Stimulated activated CD4-positive, alpha-beta T cell treated with anti-CD3 and anti-CD28 coated beads, Interleukin-1b, Interleukin-23, amount 100 ng/mL, for 48 hours (primary cell): ENCODE data around the gene DNPH1.

Source experiments
- DNase-seq: peaks from one replicate; pipeline ENCODE4 v3.0.0-alpha.2; 2020

The DNPH1 gene

DNA sequence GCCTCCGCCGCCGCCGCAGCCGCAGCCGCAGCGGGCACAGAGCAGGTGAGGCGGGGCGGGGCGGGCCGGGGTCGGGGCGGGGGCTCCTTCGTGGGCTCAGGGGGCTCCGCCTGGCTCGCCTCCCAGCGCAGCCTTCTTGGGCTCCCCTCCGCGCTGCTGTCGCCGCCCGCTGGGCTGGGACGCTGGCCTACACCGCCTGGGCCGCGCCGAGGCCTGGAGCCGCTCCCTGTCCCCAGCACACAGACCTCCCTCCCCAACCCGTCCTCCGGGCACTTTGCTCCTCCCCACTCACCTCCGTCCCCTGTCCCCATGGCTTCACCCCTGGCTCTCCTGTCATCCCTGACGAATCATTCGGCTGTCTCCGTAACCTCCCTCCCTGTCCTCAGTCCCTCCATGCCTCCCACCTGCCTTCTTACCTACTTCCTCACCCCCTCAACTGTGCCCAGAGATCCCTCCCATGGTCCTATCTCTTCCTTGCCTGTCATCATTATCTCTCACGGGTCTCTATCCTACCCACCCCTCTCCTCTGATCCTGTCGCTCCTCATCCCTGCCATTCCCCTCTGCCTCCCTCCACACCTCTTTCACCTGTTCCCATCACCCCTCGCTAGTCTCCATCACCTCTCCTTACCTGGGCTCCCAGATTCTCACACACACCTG, 14.5 kb upstream of the DNPH1 start:
- DNase-seq: no peak

DNA sequence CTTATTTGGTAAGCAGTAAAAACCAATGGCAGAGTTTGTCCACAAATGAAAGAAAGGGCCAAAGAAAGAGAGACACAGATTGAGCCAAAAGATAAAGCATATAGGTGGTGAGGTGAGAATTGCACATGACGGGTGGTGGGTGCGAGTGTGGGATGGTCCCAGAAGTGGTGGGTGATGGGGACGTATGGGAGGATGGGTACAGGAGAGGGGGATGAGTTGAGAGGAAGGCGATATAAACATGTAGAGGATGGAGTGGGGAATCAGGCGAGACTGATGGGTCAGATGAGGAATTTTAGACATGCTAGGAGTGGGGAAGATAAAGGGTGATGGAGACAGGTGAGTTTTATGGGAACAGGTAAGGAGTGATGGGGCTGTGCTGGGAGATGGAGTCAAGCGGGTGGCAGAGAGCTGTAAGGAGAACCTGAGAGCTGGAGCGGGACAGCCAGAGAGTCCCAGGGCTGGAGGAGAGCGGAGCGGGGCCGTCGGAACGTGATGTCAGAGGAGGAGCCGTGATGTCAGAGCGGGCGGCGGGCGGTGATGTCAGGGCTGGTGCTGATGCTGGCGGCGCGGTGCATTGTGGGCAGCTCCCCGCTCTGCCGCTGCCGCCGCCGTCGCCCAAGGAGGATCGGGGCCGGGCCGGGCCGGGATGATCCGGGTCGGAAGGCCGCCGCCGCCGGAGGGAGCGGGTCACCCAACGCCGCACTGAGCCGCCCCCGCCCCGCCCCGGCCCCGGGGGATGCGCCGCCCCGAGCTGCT, 13.8 kb upstream of the DNPH1 start, which contains the start of gene TTBK1:
TTBK1 (plus strand) TSS at position 574 of the 756 bp plus-strand sequence. CDS start 3,180 bp downstream, outside the sequence.
- DNase-seq: peak; percentile 43

DNA sequence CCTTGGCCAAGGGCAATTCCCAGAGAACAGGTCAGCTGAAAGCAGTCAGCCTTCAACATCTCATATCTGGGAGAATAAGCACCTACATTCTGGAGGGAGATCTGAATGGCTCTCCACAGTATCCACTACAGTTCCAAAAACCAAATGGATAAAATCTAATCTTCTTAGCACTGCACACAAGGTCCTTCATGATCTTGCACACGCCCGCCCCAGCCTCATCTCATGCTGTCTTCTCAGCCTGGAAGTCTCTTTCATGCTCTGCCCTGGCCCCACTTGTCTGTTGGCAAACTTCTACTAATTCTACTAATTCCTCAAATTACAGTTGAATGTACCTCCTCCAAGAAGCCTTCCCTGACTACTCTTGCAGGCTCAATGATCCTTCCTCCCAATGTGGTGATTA, 12.2 kb upstream of the DNPH1 start:
- no peak for DNase-seq

DNA sequence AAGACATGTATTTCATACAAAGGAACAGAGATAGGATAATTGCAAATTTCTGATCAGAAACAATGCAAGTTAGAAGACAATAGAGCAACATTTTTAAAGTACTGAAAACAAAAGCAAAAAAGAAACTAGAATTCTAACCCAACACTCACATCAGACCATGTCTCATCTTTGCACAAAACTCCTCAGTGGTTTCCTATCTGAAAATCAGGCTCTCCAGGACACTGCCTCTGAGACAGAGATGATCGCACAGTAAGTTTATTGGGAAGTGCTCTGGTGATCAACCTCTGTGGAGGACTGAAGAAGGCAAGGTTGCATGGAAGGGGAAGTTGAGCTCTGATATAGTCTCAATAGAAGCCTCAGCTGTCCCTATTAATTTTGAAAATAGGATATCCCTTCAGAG, 11.7 kb upstream of the DNPH1 start:
- no peak for DNase-seq

DNA sequence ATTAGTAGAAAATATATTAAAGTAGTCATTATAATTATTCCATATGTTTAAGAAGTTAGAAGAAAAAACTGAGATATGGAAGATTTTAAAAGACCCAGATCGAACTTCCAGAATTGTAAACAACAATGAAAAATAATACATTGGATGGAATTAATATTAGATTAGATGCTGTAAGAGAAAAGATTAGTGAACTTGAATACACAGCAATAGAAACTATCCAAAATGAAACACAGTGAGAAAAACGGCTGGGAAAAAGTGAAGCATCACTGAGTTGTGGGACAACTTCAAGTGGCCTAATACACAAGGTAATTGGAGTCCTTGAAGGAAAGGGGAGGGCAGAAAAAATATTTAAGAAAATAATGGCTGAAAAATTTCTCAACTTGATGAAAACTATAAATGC, 9.8 kb upstream of the DNPH1 start:
- no peak for DNase-seq

DNA sequence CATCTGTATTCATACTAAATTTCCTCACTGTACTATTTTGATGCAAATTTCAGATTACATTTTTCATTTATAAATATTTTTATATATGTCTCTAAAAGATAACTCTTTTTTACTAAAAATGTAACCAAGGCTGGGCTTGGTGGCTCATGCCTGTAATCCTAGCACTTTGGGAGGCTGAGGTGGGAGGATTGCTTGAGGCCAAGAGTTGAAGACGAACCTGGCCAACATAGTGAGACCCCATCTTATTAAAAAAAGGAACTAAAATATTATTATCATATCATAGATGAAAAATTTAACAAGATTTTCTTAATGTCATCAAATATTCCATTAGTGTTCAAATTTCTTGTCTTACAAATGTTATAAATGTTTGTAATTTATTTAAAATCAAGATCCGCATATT, 6.6 kb upstream of the DNPH1 start:
- no peak for DNase-seq

DNA sequence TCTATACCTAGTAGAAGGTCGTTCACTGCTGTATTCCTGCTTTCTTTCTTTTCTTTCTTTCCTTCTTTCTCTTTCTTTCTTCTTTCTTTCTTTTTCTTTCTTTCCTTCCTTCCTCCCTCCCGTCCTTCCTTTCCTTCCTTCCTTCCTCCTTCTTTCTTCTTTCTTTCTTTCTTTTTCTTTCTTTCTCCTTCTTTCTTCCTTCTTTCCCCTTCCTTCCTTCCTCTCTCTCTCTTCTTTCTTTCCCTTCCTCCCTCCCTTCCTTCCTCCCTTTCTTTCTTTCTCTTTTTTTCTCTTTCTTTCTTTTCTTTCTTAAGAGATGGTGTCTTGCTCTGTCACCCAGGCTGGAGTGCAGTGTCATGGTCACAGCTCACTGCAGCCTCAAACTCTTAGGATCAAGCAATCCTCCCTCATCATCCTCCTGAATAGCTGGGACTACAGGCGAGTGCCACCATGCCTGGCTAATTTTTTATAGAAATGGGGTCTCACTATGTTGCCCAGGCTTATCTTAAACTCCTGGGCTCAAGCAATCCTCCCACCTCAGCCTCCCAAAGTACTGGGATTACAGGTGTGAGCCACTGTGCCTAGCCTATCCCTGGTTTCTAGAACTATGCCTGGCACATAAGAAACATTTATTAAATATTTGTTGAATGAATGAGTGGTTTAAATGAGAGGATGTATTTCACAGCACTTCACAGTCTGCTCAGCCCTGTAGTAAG, 2.6 kb upstream of the DNPH1 start:
- DNase-seq: no peak

DNA sequence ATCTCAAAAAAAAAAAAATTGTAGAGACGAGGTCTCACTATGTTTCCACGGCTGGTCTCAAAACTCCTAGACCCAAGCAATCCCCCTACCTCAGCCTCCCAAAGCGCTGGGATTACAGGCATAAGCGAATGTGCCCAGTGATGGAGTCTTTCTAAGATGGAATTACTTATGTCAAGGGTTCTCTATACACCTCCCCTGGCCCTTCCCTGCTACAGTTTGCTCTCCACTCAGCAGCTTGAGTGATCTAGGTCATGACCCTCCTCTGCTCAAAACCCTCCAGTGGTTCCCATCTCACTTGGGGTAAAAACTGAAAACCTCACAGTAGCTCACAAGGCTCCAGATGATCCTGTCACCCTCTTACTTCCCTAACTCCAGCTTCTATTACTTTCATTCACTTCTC, 1.8 kb upstream of the DNPH1 start:
- DNase-seq: no peak

DNA sequence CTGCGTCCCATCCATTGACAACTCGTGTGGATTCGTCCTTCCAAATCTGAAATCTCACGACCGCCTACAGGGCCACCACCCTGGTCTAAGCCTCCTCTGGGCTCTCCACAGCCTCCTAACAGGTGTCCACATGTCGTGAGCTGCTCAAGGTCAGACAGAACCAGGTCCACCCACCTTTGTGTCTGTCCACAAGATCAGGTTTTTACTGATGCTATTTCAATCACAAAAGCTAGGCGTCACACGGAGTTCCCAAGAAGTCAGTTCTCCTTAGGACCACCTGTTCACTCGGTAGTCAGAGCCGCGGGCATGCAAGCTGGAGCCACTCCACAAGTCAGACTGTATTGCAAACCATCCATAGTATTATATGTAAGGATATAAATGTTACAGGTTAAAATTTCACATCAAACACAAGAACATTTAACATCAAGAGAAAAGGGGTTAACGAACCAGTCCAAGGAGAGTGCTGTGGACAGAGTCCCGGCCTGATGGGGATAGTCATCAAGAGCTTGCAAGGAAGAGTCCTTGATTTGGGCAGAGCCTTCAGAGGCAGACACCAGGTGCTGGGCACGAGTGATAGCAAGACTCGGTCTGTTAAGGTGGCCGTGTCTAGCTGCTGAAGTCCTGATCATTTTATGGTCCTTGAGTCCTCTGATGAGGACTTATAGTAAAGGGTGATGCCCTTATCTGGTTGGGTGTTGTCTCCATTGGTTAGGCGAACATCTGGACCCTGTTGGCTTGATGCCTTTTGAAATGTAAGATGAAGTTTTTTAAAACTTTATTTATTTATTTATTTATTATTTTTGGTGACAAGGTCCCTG, 731 bp upstream of the DNPH1 start:
- DNase-seq: no peak

DNA sequence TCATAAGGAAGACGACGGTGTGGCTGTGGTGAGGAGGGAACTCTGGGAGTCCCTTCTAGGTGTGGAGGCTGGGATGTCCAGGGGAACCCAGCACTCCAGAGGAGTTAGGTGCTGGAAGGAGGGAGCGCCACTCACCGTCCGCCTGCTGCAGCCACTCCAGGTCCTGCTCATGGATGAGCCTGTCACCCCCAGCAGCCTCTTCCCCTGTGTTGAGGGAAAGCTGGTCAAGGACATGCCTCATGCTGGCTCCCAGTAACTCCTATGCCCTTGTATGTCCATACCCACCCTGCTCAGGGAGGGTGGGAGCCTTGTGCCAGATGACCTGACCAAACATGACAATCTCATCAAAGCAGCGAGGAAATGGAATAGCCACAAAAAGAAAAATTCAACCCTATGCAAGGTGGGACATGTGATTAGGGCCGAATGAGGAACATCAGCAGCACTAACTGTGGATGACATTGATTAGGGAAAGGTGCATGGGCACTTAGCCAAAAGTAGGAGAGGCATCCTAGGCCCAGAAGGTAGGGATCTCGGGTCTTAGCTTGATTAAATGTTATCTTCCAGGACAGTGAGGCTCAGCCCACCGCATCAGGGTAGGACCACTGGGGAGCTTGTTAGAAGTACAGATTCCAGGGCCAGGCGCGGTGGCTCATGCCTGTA, 3.0 kb downstream of the DNPH1 start:
- no peak for DNase-seq

DNA sequence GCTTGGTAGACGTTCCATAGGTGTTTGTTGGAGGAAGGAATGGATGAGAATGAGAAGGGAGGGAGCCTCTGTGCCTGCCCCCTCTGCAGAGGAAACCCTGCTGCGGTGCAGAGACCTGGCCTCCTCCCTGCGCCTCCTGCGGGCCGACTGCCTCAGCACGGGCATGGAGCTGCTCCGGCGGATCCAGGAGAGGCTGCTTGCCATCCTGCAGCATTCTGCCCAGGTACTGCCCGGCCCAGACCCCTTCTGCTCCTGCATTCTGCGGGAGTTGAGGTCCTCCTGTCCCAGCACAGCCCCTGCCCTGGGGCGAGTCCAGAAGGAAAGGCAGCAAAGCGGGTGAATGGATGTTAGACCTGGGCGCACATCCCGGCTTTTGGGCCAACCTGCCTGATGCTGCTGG, 6.1 kb downstream of the DNPH1 start:
- no peak for DNase-seq

DNA sequence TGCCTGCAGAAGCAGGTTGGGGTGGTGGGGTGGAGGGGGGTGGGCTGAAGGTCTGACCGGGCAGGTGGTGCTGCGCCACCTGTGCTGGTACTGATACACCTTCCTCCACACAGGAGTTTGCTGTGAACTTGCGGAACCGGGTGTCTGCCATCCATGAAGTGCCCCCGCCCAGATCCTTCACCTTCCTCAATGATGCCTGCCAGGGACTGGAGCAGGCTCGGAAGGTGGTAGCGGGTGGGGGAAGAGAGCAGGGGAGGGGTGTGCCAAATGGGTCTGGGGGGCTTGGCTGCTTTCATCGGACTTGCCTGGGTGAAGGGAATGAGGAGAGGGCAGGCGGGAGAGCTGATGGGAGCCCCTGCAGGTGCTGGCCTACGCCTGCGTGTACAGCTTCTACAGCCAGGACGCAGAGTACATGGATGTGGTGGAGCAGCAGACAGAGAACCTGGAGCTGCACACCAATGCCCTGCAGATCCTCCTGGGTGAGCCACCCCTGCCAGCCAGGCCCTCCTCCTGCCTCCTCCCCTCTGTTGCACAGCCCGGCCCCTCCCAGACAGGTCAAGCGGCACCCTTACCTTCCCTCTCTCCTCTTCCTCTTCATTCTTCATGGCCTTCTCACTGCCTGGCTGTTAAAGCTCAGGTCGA, 6.7 kb downstream of the DNPH1 start:
- DNase-seq: no peak

DNA sequence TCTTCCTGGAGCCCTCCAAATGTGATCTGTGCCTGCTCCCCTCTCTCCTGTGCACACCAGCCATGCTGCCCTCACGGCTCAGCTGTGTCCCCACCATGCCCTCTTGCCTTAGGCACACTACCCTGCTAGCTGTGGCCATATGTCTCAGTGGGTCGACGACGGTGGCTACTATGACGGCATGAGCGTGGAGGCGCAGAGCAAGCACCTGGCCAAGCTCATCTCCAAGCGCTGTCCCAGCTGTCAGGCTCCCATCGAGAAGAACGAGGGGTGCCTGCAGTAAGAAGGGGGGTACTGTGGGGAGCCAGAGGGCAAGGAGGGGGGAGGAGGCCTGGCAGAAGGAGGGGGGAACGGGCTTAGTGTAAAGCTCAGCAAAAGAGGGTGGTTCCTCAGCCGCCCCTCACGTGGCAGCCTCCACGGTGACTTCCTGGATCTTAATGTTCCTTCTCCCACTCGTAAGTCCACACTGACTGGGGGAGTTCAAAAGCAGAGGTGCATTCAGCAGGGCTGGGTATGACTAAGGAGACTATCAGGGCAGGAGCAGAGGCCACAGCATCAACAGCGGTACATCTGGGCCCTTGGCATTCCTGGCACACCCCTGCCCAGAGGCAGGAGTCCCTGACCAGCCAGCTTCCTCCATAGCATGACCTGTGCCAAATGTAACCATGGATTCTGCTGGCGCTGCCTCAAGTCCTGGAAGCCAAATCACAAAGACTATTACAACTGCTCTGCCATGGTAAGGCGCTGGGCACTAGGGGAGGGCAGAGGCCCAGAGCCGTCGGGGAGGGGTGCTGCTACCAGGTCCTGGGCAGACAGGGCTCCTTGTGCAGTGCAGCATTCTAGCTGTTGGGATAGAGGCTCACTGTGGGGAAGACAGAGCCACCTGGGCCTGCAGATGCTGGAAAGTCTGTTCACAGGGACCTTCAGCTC, 8.0 kb downstream of the DNPH1 start:
- DNase-seq: no peak

DNA sequence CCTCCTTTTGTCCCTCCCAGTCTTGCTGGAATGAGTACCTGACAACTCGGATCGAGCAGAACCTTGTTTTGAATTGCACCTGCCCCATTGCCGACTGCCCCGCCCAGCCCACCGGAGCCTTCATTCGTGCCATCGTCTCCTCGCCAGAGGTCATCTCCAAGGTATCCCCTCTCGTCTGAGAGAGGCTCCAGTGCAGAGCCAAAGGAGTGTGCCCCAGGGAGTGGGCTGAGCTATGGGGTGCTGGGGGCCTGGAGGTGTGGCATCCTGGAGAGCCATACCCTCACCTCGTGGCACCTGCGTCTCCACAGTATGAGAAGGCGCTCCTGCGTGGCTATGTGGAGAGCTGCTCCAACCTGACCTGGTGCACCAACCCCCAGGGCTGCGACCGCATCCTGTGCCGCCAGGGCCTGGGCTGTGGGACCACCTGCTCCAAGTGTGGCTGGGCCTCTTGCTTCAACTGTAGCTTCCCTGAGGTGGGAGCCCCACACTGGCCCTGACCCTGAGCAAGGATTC, 8.8 kb downstream of the DNPH1 start:
- DNase-seq: no peak

DNA sequence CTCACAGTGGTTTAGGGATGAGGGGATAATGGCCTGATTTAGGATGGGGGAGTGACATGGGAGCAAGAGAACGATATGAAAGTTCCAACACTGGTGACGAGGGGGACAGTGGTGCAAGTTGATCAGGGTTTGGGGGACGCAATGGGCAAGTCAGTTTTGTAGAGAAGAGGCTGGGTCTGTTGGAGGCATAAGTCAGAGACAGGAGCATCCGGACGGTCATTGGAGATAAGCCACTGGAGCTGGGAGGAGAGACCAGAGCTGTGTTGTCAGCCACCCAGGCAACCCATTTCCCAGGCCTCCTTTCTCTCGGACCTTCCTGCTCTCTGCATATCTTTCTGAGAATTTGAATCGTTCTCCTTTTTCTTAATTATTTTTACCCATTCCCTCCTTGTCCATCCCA, 9.5 kb downstream of the DNPH1 start:
- DNase-seq: no peak

DNA sequence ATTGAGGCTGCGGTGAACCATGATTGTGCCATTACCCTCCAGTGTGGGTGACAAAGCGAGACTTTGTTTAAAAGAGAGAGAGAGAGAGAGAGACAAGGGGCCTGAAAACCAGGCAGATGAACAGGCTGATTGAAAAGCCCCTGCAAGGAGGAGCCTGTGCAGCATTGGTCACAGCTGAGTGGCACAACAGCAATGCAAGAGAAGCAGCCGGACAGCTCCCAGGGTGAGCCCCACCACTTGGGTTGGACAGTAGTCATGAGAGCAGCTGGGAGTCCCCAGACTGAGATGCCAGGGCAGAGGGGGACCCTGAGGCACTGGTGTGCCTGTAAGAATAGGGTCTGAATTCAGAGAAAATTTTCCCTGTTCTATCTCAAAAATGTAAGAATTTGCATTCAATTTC, 10.2 kb downstream of the DNPH1 start:
- DNase-seq: no peak

DNA sequence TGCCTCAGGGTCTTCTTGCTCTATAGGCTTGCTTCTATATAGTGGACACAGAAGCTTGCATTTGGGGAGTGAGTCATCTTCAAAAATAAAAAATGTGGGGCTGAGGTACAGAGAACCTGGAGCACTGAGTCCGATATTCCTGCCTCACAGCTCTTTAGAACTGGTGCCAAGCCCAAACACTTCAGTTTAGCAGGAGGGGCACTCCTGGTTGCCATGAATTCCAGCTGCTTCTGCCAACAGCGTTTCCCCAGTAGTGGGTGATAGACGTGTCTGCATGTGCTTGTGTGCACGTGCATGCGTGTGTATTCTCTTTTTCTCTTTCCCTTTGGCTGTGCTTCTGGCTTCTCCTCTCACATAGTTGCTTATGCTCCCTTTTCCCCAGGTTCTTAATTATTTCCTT, 11.9 kb downstream of the DNPH1 start:
- no peak for DNase-seq

DNA sequence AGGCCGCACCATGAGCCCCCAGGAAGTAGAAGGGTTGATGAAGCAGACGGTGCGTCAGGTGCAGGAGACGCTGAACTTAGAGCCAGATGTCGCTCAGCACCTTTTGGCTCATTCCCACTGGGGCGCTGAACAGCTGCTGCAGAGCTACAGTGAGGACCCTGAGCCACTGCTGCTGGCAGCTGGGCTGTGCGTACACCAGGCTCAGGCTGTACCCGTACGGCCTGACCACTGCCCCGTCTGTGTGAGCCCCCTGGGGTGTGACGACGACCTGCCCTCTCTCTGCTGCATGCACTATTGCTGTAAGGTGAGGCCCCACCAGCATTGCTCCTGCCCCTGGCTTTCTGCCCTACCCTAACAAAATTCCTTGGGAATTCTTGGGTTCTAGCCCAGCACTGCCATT, 13.1 kb downstream of the DNPH1 start:
- no peak for DNase-seq

DNA sequence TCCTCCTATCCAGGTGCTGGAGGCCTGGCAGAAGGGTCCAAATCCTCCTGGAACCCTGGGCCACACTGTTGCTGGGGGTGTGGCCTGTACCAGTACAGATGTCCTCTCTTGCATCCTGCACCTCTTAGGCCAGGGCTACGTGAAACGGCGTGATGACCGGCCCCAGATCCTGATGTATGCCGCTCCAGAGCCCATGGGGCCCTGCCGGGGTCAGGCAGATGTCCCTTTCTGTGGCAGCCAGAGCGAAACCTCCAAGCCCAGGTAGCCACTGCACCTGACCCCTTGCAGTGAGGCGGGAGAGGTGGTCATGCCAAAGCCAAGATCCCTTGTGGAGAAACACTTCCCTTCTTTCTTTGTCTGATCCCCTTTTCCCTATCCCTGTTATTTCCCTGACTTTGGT, 14.2 kb downstream of the DNPH1 start:
- DNase-seq: no peak

DNA sequence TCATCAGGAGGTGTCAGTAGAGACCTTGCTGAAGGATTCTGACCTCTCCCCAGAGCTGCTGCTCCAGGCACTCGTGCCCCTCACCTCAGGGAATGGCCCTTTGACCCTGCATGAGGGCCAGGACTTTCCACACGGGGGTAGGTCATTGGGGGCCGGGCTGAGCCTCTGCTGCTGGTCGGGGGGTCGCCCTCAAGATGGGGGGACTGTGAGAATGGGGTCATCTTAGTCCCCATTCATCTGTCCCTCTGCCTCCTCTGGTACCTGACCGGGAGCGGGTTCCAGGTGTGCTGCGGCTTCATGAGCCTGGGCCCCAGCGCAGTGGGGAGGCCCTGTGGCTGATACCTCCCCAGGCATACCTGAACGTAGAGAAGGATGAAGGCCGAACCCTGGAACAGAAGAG, 15.8 kb downstream of the DNPH1 start:
- no peak for DNase-seq

DNA sequence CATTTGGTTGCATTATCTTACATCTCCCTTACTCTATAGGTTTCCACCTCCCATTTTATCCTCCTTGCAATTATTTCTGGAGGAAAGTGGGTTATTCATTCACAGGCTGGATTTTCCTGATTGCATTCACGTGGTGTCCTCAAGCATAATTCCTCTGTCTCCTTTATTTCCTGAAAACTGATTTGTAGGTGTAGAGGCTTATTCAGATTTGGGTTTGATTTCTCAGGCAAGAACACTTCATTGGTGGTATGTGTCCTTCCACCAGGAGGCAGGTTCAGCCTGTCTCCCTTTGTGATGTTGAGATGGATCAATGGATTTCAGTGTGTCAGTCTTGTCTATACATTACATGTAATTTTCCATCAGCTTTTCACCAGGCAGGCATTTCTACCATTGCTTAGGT, 17.3 kb downstream of the DNPH1 start:
- DNase-seq: no peak
